Measurements from ENCODE around the gene FIBCD1. TPM values are rescaled to one million over a fixed set of nuclear protein-coding genes. Genes with fewer than 3 reads are reported as not detected.

The FIBCD1 gene
- total and polyA plus RNA-seq, 8 donors = 0.18 to 6.4 (median 0.41) TPM; not detected in 4

DNA sequence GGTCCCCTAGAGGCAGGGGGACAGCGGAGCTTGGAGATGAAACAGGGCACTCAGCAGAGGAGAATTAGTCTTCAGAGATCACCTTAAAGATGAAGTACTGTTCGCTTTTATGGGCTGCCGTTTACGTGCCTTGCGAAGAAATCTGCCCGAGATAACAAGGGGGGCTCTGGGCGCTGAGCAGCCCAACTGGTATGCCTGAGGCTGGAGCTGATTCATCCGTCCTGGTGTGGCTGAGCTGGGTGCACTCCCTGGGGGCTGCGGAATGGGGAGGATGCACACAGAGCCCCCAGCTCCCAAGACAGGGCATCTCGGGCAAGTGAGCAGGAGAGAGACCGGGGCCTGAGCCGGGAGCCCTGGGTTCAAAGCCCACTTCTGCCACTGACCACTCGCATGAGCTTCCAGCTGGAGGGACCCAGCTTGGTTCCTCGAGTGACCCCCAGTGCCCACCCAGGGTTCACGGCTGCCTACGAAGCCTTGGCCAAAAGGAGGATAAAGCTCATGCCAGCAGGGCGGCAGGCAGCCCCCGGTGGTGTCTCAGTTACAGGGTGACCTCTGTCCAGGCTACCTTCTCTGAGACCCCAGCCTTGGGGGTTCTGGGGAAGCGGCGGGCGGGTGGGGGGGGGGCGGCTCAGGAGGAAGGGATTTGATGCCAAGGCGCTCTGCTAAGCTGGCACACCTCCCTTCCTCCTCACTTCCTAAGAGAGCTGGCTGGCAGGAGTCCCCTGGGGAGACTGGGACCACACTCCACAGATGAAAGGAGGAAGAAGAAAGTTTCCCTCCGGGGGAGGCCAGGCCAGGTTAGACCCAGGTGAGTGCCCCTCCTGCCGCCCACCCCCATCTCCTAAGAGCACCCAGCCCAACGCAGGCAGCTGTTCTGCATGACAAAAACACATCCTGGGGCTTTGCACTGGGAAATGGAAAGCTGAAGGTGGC lies 5.7 kb downstream of the FIBCD1 start:
- Histone ChIP-seq H3K27me3 (peaks cover 9 to 85% (median 63%) of the 10 kb centered on the region in 3 donors), H3K4me1 (peaks cover 10 to 37% (median 23%) of the 10 kb centered on the region in 4 donors), H3K36me3 (no peaks in the 10 kb centered on the region), H3K9me3 (no peaks in the 10 kb centered on the region), H3K4me3 (no peak overlapping the region), H3K27ac (no peak overlapping the region)
- DNase-seq = peak in 1 of 2 donors; percentile 48
- TF ChIP-seq, protein P1, sequence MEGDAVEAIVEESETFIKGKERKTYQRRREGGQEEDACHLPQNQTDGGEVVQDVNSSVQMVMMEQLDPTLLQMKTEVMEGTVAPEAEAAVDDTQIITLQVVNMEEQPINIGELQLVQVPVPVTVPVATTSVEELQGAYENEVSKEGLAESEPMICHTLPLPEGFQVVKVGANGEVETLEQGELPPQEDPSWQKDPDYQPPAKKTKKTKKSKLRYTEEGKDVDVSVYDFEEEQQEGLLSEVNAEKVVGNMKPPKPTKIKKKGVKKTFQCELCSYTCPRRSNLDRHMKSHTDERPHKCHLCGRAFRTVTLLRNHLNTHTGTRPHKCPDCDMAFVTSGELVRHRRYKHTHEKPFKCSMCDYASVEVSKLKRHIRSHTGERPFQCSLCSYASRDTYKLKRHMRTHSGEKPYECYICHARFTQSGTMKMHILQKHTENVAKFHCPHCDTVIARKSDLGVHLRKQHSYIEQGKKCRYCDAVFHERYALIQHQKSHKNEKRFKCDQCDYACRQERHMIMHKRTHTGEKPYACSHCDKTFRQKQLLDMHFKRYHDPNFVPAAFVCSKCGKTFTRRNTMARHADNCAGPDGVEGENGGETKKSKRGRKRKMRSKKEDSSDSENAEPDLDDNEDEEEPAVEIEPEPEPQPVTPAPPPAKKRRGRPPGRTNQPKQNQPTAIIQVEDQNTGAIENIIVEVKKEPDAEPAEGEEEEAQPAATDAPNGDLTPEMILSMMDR (IDR thresholded peaks at IDR 0.05) = no peak
- TF ChIP-seq EP300 (IDR thresholded peaks at IDR 0.05) = no peak
- no peak for TF ChIP-seq POLR2AphosphoS5 (IDR thresholded peaks at IDR 0.05)
- intact Hi-C loops (cut with DNase I; ENCODE audit: low total_unique reads) = no loop called here
- WGBS, 5 donors = 20 to 32% (median 30%) methylated on average over 12 to 26 of the region's 26 CpGs

DNA sequence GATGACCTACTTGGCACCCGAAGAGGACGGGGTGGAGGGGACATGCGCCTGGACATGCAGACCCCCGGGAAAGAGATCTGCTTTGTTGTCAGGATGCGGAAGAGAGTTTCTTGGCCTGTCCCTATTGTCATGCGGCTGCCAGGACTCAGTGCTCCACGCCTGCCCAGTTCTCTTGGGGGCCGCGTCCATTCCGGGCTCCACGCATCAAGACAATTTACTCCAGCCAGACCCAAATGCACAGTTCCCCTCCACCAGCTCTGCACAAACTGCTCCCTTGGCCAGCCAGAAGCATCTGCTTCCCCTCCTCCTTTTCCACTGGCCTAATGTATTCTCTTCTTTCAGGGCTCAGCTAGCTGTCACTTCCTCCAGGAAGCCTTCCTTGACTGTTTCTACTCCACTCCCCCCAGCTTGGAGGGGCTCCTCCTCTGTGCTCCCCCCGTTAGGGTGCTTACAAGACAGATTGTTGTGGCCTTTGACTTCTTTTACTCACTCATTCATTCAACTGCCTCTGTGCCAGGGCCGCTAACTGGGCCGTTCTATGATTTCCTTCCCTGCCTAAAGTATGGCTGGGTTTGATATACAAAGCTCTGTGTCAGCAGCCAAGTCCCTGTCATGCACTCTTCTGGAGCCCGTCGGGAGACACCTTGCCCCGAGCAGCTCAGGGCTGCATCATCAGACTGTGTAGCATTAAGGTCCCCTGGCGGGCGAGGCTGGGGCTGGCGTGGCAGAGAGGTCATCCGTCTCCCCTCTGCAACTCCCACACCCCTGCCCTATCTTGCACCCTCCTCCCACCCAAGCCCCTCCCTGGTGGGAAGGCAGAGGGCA lies 6.6 kb downstream of the FIBCD1 start:
- no peak overlapping the region for H3K4me3 ChIP-seq
- no peak for TF ChIP-seq POLR2AphosphoS5 (IDR thresholded peaks at IDR 0.05)
- TF ChIP-seq, protein P1 (IDR thresholded peaks at IDR 0.05) = no peak
- no peak for TF ChIP-seq POLR2A (IDR thresholded peaks at IDR 0.05)
- TF ChIP-seq EP300 (IDR thresholded peaks at IDR 0.05) = no peak
- WGBS, 5 donors = 50 to 57% (median 52%) methylated on average over 21 of the region's 21 CpGs
- intact Hi-C loops (cut with DNase I; ENCODE audit: low total_unique reads) = no loop called here
- H3K9me3 ChIP-seq = no peaks in the 10 kb centered on the region
- DNase-seq = no peak
- H3K4me1 ChIP-seq = peaks cover 10 to 34% (median 23%) of the 10 kb centered on the region in 4 donors
- H3K36me3 ChIP-seq = no peaks in the 10 kb centered on the region
- peaks cover 0 to 76% (median 54%) of the 10 kb centered on the region in 3 donors for H3K27me3 ChIP-seq
- H3K27ac ChIP-seq = no peak overlapping the region

DNA sequence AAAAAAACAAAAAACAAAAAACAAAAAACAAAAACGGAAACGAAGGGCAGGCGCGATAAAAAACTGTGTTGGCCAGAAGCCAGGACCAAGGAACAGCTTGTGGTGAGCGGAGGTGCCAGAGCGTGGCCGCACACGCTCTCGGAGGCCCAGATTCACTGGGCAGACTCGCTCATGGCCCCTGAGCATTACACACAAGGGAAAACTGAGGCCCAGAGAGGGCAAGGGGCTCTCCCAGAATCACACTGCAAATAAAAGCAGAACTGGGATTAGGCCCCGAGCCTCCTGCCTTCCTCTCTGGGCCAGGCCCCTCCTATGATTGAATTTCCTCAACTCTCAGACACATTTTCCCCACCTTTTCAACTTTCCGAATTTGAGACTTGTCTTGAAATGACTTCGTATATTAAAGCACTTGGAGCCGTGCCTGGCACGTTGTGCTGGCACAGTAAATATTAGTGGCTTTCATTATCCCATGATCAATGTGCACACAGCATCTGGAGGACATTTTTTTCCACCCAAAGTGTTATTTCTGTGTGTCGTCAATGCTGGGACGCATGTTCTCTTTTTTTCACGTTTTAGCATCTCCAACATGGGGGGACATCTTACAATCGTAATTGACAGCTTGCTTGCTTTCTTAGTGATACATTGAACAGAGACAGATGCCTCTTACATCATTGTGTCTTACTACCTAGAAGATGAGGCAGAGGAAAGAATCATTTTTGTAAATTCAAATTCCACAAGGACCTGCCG lies 7.4 kb downstream of the FIBCD1 start:
- DNase-seq = no peak
- 59 to 72% (median 66%) methylated on average over 20 of the region's 20 CpGs for WGBS, 5 donors

More for the DNA sequence above, 7.4 kb downstream of the FIBCD1 start:
- TF ChIP-seq POLR2AphosphoS5 (IDR thresholded peaks at IDR 0.05) = no peak
- TF ChIP-seq, protein P1 (IDR thresholded peaks at IDR 0.05) = no peak
- TF ChIP-seq POLR2A (IDR thresholded peaks at IDR 0.05) = no peak
- no peak for TF ChIP-seq EP300 (IDR thresholded peaks at IDR 0.05)
- intact Hi-C loops (cut with DNase I; ENCODE audit: low total_unique reads) = no loop called here
- Histone ChIP-seq H3K4me1 (peaks cover 10 to 33% (median 23%) of the 10 kb centered on the region in 4 donors), H3K36me3 (no peaks in the 10 kb centered on the region), H3K27me3 (peaks cover 0 to 68% (median 46%) of the 10 kb centered on the region in 3 donors), H3K4me3 (no peak overlapping the region), H3K27ac (no peak overlapping the region), H3K9me3 (no peaks in the 10 kb centered on the region)

Measured in stomach (tissue), 9 donors.